CD8-positive, alpha-beta memory T cell (primary cell): ENCODE data around the gene RRP1B. TPM values are rescaled to one million over a fixed set of nuclear protein-coding genes. Genes with fewer than 3 reads are reported as not detected.
"Not testable (repeated sequence)": the region's sequence is repeated elsewhere in the genome, so short reads cannot be mapped to it uniquely, and the experiment has no call there.

Source experiments
- CTCF ChIA-PET: fragments of 350-600 bp; sonication (Branson Sonifier 250); formaldehyde crosslinking; loops from one replicate; lab custom pipeline; 2021; ENCODE audit warnings: antibody characterized with exemption; lab: Charles Lee
- POLR2A ChIA-PET: fragments of 350-600 bp; sonication (Branson Sonifier 250); formaldehyde crosslinking; loops from one replicate; lab custom pipeline; 2021; ENCODE audit warnings: antibody characterized with exemption; lab: Charles Lee
- DNase-seq, 5 donors: peaks; one replicate each; pipeline versions ENCODE4 v3.0.0 to v3.0.0-alpha.2; 2020 to 2022; ENCODE audit warnings: mixed read lengths in 1 of 5
- H3K27ac ChIP-seq: one replicate; pipeline ENCODE4 v1.7.0; 2013; ENCODE audit warnings: low read depth, mild to moderate bottlenecking, low read length, moderate library complexity
- H3K27me3 ChIP-seq: 2 replicates; pipeline ENCODE4 v1.7.0; 2013; ENCODE audit warnings: low read length, mild to moderate bottlenecking; ENCODE audit not compliant: insufficient read depth, poor library complexity, severe bottlenecking
- H3K36me3 ChIP-seq: 2 replicates; pipeline ENCODE4 v1.7.0; 2013; ENCODE audit warnings: mild to moderate bottlenecking, low read length, moderate library complexity; ENCODE audit not compliant: insufficient read depth
- H3K4me1 ChIP-seq: 2 replicates; pipeline ENCODE4 v1.7.0; 2013; ENCODE audit warnings: mild to moderate bottlenecking, low read length, moderate library complexity; ENCODE audit not compliant: insufficient read depth
- H3K4me3 ChIP-seq: 2 replicates; pipeline ENCODE4 v1.7.0; 2013; ENCODE audit warnings: mild to moderate bottlenecking, low read length
- H3K9me3 ChIP-seq: 2 replicates; pipeline ENCODE4 v1.7.0; 2013; ENCODE audit warnings: mild to moderate bottlenecking, low read length
- H3K27ac Mint-ChIP-seq, 8 donors: one replicate each; pipeline ENCODE4 v1.8.0; 2020 to 2021; ENCODE audit warnings: mixed read lengths in 8 of 8, mild to moderate bottlenecking in 6 of 8, inconsistent platforms in 3 of 8, moderate library complexity in 3 of 8
- H3K27me3 Mint-ChIP-seq, 2 donors: one replicate each; pipeline ENCODE4 v1.8.0; 2020 to 2021; ENCODE audit warnings: mixed read lengths in 2 of 2, mild to moderate bottlenecking in 1 of 2, moderate library complexity in 1 of 2
- H3K36me3 Mint-ChIP-seq, 3 donors: one replicate each; pipeline ENCODE4 v1.8.0; 2020 to 2021; ENCODE audit warnings: mixed read lengths in 3 of 3, inconsistent platforms in 1 of 3, mild to moderate bottlenecking in 1 of 3
- H3K4me1 Mint-ChIP-seq, 3 donors: one replicate each; pipeline ENCODE4 v1.8.0; 2020 to 2021; ENCODE audit warnings: mixed read lengths in 3 of 3, inconsistent platforms in 1 of 3, mild to moderate bottlenecking in 1 of 3
- H3K4me3 Mint-ChIP-seq, 7 donors: one replicate each; pipeline ENCODE4 v1.8.0; 2020 to 2021; ENCODE audit warnings: mixed read lengths in 7 of 7, mild to moderate bottlenecking in 6 of 7, moderate library complexity in 4 of 7, inconsistent platforms in 2 of 7
- H3K9me3 Mint-ChIP-seq, 5 donors: one replicate each; pipeline ENCODE4 v1.8.0; 2020 to 2022; ENCODE audit warnings: mixed read lengths in 5 of 5, mild to moderate bottlenecking in 3 of 5, moderate library complexity in 2 of 5, inconsistent platforms in 1 of 5
- polyA plus RNA-seq: library from polyadenylated mRNA; unstranded; fragments of 300-500 nt; fragmentation: Illumina TruSeq; gene quantifications from one replicate; pipeline ENCODE4 v1.2.3, GENCODE V29; 2021
- total RNA-seq, 2 experiments: library from RNA; stranded (reverse); gene quantifications; one replicate each; pipeline ENCODE4 v1.2.3, GENCODE V29; 2021

RRP1B gene
- total and polyA plus RNA-seq, 3 experiments from 2014 or later = 43.6 to 94.3 (median 92.6) TPM

- CTCF ChIA-PET = no interaction called here
- Histone ChIP-seq H3K9me3 (no peaks in the 10 kb centered on the region), H3K27ac (no peak overlapping the region), H3K4me3 (no peak overlapping the region), H3K4me1 (no peaks in the 10 kb centered on the region), H3K27me3 (no peaks in the 10 kb centered on the region), H3K36me3 (peaks cover 31% of the 10 kb centered on the region)
- Mint-ChIP-seq H3K4me3 (no peak overlapping the region), H3K4me1 (no peaks in the 10 kb centered on the region), H3K9me3 (peaks cover 0 to 2% (median 0%) of the 10 kb centered on the region in 5 donors), H3K27me3 (no peaks in the 10 kb centered on the region), H3K27ac (no peak overlapping the region), H3K36me3 (peaks cover 6 to 96% (median 29%) of the 10 kb centered on the region in 3 donors)
- POLR2A ChIA-PET = no interaction called here
- DNase-seq = no peak
Observed at GRCh38 chr21:43691801-43692200, 32.4 kb downstream of the RRP1B start.

GRCh38 chr21:43692949-43693348 is 33.6 kb downstream of the RRP1B start:
- Mint-ChIP-seq H3K9me3 (peaks cover 0 to 2% (median 0%) of the 10 kb centered on the region in 5 donors), H3K4me1 (peaks cover 0 to 5% (median 0%) of the 10 kb centered on the region in 3 donors), H3K4me3 (no peak overlapping the region), H3K36me3 (peaks cover 0 to 88% (median 27%) of the 10 kb centered on the region in 3 donors), H3K27ac (no peak overlapping the region), H3K27me3 (no peaks in the 10 kb centered on the region)
- Histone ChIP-seq H3K9me3 (no peaks in the 10 kb centered on the region), H3K4me3 (no peak overlapping the region), H3K27me3 (no peaks in the 10 kb centered on the region), H3K27ac (no peak overlapping the region), H3K36me3 (peaks cover 21% of the 10 kb centered on the region), H3K4me1 (no peaks in the 10 kb centered on the region)
- DNase-seq = no peak
- ChIA-PET POLR2A (no interaction called here), CTCF (no interaction called here)

- ChIA-PET CTCF (interaction anchor here (1.1 kb wide), 1 partner anchor 23 kb away, joined by 3 read pairs; no protein-coding TSS in a partner anchor), POLR2A (no interaction called here)
- peaks cover 3 to 79% (median 25%) of the 10 kb centered on the region in 3 donors for H3K36me3 Mint-ChIP-seq
Observed at GRCh38 chr21:43693981-43694380, 34.6 kb downstream of the RRP1B start.

GRCh38 chr21:43694437-43695079 is 35.2 kb downstream of the RRP1B start:
- DNase-seq = no peak
- peaks cover 4 to 73% (median 25%) of the 10 kb centered on the region in 3 donors for H3K36me3 Mint-ChIP-seq

More at GRCh38 chr21:43693981-43694380, 34.6 kb downstream of the RRP1B start:
- H3K9me3 ChIP-seq = no peaks in the 10 kb centered on the region
- no peaks in the 10 kb centered on the region for H3K27me3 Mint-ChIP-seq
- peaks cover 12% of the 10 kb centered on the region for H3K36me3 ChIP-seq
- H3K27me3 ChIP-seq = no peaks in the 10 kb centered on the region
- no peak overlapping the region for H3K27ac Mint-ChIP-seq
- no peak overlapping the region for H3K4me3 Mint-ChIP-seq
- H3K4me3 ChIP-seq = no peak overlapping the region
- no peak for DNase-seq
- peaks cover 0 to 2% (median 0%) of the 10 kb centered on the region in 5 donors for H3K9me3 Mint-ChIP-seq
- H3K4me1 ChIP-seq = no peaks in the 10 kb centered on the region
- H3K4me1 Mint-ChIP-seq = peaks cover 0 to 5% (median 0%) of the 10 kb centered on the region in 3 donors
- H3K27ac ChIP-seq = no peak overlapping the region

GRCh38 chr21:43696214-43696613 is 36.9 kb downstream of the RRP1B start:
- CTCF ChIA-PET = no interaction called here
- POLR2A ChIA-PET = no interaction called here
- H3K36me3 ChIP-seq = peaks cover under 1% of the 10 kb centered on the region

More at GRCh38 chr21:43694437-43695079, 35.2 kb downstream of the RRP1B start:
- ChIA-PET CTCF (interaction anchor here (1.1 kb wide), 1 partner anchor 23 kb away, joined by 3 read pairs; no protein-coding TSS in a partner anchor), POLR2A (no interaction called here)
- H3K27ac Mint-ChIP-seq = no peak overlapping the region
- H3K27ac ChIP-seq = no peak overlapping the region
- H3K4me3 ChIP-seq = no peak overlapping the region
- H3K4me1 ChIP-seq = no peaks in the 10 kb centered on the region
- H3K9me3 Mint-ChIP-seq = peaks cover 0 to 2% (median 0%) of the 10 kb centered on the region in 5 donors
- H3K4me3 Mint-ChIP-seq = no peak overlapping the region
- peaks cover 0 to 5% (median 0%) of the 10 kb centered on the region in 3 donors for H3K4me1 Mint-ChIP-seq
- no peaks in the 10 kb centered on the region for H3K27me3 ChIP-seq
- peaks cover 9% of the 10 kb centered on the region for H3K36me3 ChIP-seq
- no peaks in the 10 kb centered on the region for H3K9me3 ChIP-seq
- no peaks in the 10 kb centered on the region for H3K27me3 Mint-ChIP-seq

GRCh38 chr21:43697758-43698643 is 38.6 kb downstream of the RRP1B start:
- Histone ChIP-seq H3K4me1 (no peaks in the 10 kb centered on the region), H3K36me3 (no peaks in the 10 kb centered on the region), H3K27me3 (no peaks in the 10 kb centered on the region), H3K27ac (no peak overlapping the region), H3K9me3 (no peaks in the 10 kb centered on the region), H3K4me3 (no peak overlapping the region)
- Mint-ChIP-seq H3K27me3 (peaks cover 0 to 2% of the 10 kb centered on the region in 2 donors), H3K4me1 (peaks cover 4 to 26% (median 14%) of the 10 kb centered on the region in 3 donors), H3K4me3 (no peak overlapping the region), H3K36me3 (peaks cover 4 to 42% (median 17%) of the 10 kb centered on the region in 3 donors), H3K27ac (peak overlapping the region in 2 of 8 donors; percentile 61), H3K9me3 (peaks cover 0 to 2% (median 0%) of the 10 kb centered on the region in 5 donors)
- DNase-seq = peak in 1 of 5 donors; percentile 43
- ChIA-PET POLR2A (no interaction called here), CTCF (no interaction called here)

More at GRCh38 chr21:43696214-43696613, 36.9 kb downstream of the RRP1B start:
- no peaks in the 10 kb centered on the region for H3K4me1 ChIP-seq
- no peak overlapping the region for H3K4me3 ChIP-seq
- peaks cover 4 to 58% (median 19%) of the 10 kb centered on the region in 3 donors for H3K36me3 Mint-ChIP-seq
- H3K9me3 ChIP-seq = no peaks in the 10 kb centered on the region
- H3K4me1 Mint-ChIP-seq = peaks cover 0 to 16% (median 9%) of the 10 kb centered on the region in 3 donors
- peaks cover 0 to 2% (median 0%) of the 10 kb centered on the region in 5 donors for H3K9me3 Mint-ChIP-seq
- H3K27ac ChIP-seq = no peak overlapping the region
- no peaks in the 10 kb centered on the region for H3K27me3 ChIP-seq
- no peak overlapping the region for H3K27ac Mint-ChIP-seq
- no peak for DNase-seq
- H3K4me3 Mint-ChIP-seq = no peak overlapping the region
- no peaks in the 10 kb centered on the region for H3K27me3 Mint-ChIP-seq

- H3K4me3 ChIP-seq, H3K27me3 ChIP-seq, H3K27me3 Mint-ChIP-seq, POLR2A ChIA-PET, H3K9me3 ChIP-seq, H3K36me3 ChIP-seq, H3K9me3 Mint-ChIP-seq, H3K4me1 ChIP-seq, H3K27ac ChIP-seq, H3K4me3 Mint-ChIP-seq, DNase-seq: not testable (repeated sequence)
- CTCF ChIA-PET = interaction anchor here (1.4 kb wide), 1 partner anchor 23 kb away, joined by 4 read pairs; no protein-coding TSS in a partner anchor
- Mint-ChIP-seq H3K4me1 (peaks cover 4 to 32% (median 19%) of the 10 kb centered on the region in 3 donors), H3K27ac (peak overlapping the region in 1 of 8 donors; percentile 61), H3K36me3 (peaks cover 4 to 27% (median 11%) of the 10 kb centered on the region in 3 donors)
Observed at GRCh38 chr21:43699492-43699777, 40.1 kb downstream of the RRP1B start.
